Smooth muscle cell (in vitro differentiated cells): ENCODE measurements around the gene TADA2A. TPM values are rescaled to one million over a fixed set of nuclear protein-coding genes. Genes with fewer than 3 reads are reported as not detected.

ENCODE experiments used
- DNase-seq: peaks from one replicate; lab custom pipeline; 2025; ENCODE audit not compliant: unreplicated experiment; lab: John Stamatoyannopoulos, UW
- H2AFZ ChIP-seq: fragments of 200-600 bp; sonication (generic); 2 replicates; pipeline ENCODE4 v1.6.0; 2016; ENCODE audit warnings: antibody characterized with exemption, low read depth, mild to moderate bottlenecking
- H3F3A ChIP-seq: fragments of 200-600 bp; sonication (generic); 2 replicates; pipeline ENCODE4 v1.6.0; 2017; ENCODE audit warnings: antibody characterized with exemption, low read depth
- H3K27ac ChIP-seq: fragments of 200-600 bp; sonication (generic); 2 replicates; pipeline ENCODE4 v1.5.1; 2016; ENCODE audit warnings: low read depth, mild to moderate bottlenecking
- H3K27me3 ChIP-seq: fragments of 200-600 bp; sonication (generic); 2 replicates; pipeline ENCODE4 v1.6.1; 2016; ENCODE audit warnings: low read depth, mild to moderate bottlenecking
- H3K36me3 ChIP-seq: fragments of 200-600 bp; sonication (generic); 2 replicates; pipeline ENCODE4 v1.5.1; 2016; ENCODE audit warnings: low read depth
- H3K4me1 ChIP-seq: fragments of 200-600 bp; sonication (generic); 2 replicates; pipeline ENCODE4 v1.5.1; 2016; ENCODE audit warnings: low read depth
- H3K4me2 ChIP-seq: fragments of 200-600 bp; sonication (generic); 2 replicates; pipeline ENCODE4 v1.6.0; 2016; ENCODE audit warnings: mild to moderate bottlenecking
- H3K4me3 ChIP-seq: fragments of 200-600 bp; sonication (generic); 2 replicates; pipeline ENCODE4 v1.5.1; 2016; ENCODE audit warnings: mild to moderate bottlenecking
- H3K79me2 ChIP-seq: fragments of 200-600 bp; sonication (generic); 2 replicates; pipeline ENCODE4 v1.6.0; 2016; ENCODE audit warnings: low read depth, mild to moderate bottlenecking
- H3K9ac ChIP-seq: fragments of 200-600 bp; sonication (generic); 2 replicates; pipeline ENCODE4 v1.6.0; 2016; ENCODE audit warnings: low read depth
- H3K9me3 ChIP-seq: fragments of 200-600 bp; sonication (generic); replicated peaks from 2 replicates; pipeline ENCODE4 v1.5.1; 2016; ENCODE audit warnings: low read depth
- H4K20me1 ChIP-seq: fragments of 200-600 bp; sonication (generic); 2 replicates; pipeline ENCODE4 v1.6.0; 2016; ENCODE audit warnings: low read depth
- CTCF ChIP-seq: fragments of 200-600 bp; sonication (generic); IDR thresholded peaks from 2 replicates; pipeline ENCODE4 v1.5.1; 2017; ENCODE audit warnings: borderline replicate concordance, mild to moderate bottlenecking, antibody characterized with exemption; ENCODE audit not compliant: insufficient read depth, poor library complexity, severe bottlenecking
- WGBS: methylation state at CpG from one replicate; pipeline ENCODE4 v1.1.7; 2016; ENCODE audit warnings: low lambda C conversion rate; 5-methylcytosine and 5-hydroxymethylcytosine counted together
- polyA plus RNA-seq: library from polyadenylated mRNA; unstranded; fragments of >200 nt; fragmentation: Nextera tagmentation; extraction: Ambion mirVana; gene quantifications from 2 replicates; pipeline ENCODE4 v1.2.1, GENCODE V29; 2016
- total RNA-seq: library from RNA; depleted of rRNA; stranded (reverse); fragments of >200 nt; gene quantifications from 2 replicates; pipeline ENCODE4 v1.2.3, GENCODE V29; 2014

Gene TADA2A
- total and polyA plus RNA-seq, 2 experiments from 2014 or later: 9.7 to 11.8 TPM

DNA sequence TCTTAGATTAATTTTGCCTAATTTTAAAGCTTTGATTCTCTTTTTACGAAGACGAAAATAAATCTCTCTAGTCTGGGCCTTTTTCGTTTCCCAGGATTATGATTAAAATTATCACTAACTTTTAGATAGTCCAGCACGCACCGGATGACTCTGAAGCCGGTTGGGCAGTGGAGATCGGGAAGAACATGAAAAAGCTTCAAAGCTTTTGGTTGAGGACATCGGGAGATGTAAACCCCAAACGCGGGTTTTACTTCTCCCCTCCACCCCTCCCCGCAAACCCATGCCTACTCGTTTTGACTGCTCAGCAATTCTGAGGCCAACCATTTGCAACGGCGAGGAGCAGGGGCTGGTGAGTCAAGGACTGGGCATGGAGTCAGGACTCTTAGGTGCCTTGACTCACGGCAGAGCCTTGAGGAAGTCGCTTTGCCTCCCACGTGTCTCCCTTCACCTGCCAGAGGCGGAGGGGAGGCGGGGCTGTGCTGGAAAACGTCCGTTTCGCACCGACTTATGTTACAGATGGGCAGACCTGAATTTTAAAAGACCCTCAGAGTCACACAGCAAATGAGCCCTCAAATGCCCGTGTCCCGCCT, 82.0 kb downstream of the TADA2A start:
- DNase-seq: peak; percentile 38
- Histone ChIP-seq H3K4me1 (peaks cover 27% of the 10 kb centered on the region), H3K4me3 (peak overlapping the region; percentile 72), H3K36me3 (no peaks in the 10 kb centered on the region), H3K79me2 (peaks cover 23% of the 10 kb centered on the region), H2AFZ (peak overlapping the region; percentile 30), H3F3A (peaks cover 18% of the 10 kb centered on the region), H3K4me2 (peak overlapping the region; percentile 88), H3K9me3 (no peaks in the 10 kb centered on the region), H4K20me1 (peaks cover 11% of the 10 kb centered on the region), H3K27ac (peak overlapping the region; percentile 99), H3K27me3 (no peaks in the 10 kb centered on the region), H3K9ac (peak overlapping the region; percentile 96)
- WGBS: 3% methylated on average over 25 of the region's 25 CpGs
- no peak for TF ChIP-seq CTCF

DNA sequence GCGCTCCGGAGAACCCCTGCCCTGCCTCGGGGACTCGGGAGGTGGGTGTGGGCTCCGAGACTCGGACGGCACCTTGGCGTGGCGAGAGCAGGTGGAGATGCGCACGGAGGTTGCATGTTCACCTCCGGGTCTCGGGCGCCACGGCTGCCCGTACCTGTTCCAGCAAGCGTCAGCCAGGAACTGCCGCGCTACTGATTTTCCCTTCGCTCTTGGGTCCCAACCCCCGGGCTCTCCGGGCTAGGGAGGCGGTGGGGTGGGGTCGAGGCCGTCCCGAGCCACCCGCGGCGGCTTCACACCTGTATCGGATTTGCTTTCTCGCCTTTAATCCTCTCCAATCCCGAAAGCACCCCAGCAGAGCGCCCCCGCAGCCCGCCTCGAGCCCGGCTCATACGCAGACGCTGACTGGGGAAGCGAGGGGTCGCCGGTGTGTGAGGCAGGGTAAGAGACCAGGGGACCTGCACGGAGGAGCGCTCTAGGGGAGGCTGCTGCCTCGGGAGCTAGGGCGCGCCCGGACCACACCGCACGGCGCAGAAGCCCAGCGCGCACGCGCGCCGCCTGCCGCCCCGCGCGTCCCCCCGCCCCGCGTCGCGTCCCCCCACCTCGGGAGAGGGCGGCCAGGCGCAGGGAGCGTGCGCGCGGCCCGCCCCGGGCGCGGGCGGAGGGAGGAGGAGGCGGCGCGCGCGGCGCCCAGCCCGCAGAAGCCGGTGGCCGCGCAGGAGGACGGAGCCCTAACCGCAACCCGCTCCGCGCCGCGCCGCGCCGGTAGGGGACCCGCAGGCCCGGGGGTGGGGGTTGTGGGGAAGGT, 82.7 kb downstream of the TADA2A start, which contains the start of gene DUSP14:
Gene DUSP14 (plus strand): TSS at position 695 of the 805 bp plus-strand sequence. CDS start 22,382 bp downstream, outside the sequence.
- DNase-seq: peak; percentile 52

GRCh38 chr17:37490022-37490587, 83.4 kb downstream of the TADA2A start:
- under 1% methylated on average over 26 of the region's 56 CpGs for WGBS
- no peak overlapping the region for H2AFZ ChIP-seq

More for the DNA sequence above, 82.7 kb downstream of the TADA2A start, which contains the start of gene DUSP14:
- Histone ChIP-seq H3K9ac (peak within 1 kb of the TSS; percentile 96), H4K20me1 (peaks cover 16% of the 10 kb centered on the region), H2AFZ (peak within 1 kb of the TSS; percentile 30), H3K4me2 (peak within 1 kb of the TSS; percentile 92), H3K27ac (peak within 1 kb of the TSS; percentile 99), H3K4me1 (peaks cover 25% of the 10 kb centered on the region), H3F3A (peaks cover 16% of the 10 kb centered on the region), H3K79me2 (peaks cover 29% of the 10 kb centered on the region), H3K36me3 (no peaks in the 10 kb centered on the region), H3K27me3 (no peaks in the 10 kb centered on the region), H3K4me3 (peak within 1 kb of the TSS; percentile 72), H3K9me3 (no peaks in the 10 kb centered on the region)
- WGBS: 4% methylated on average over 50 of the region's 100 CpGs
- TF ChIP-seq CTCF: no peak

More at GRCh38 chr17:37490022-37490587, 83.4 kb downstream of the TADA2A start:
- Histone ChIP-seq H3K27me3 (no peaks in the 10 kb centered on the region), H3K9me3 (no peaks in the 10 kb centered on the region), H3K36me3 (no peaks in the 10 kb centered on the region), H3K27ac (peak overlapping the region; percentile 99), H3K4me1 (peaks cover 25% of the 10 kb centered on the region), H3K4me2 (peak overlapping the region; percentile 92), H3F3A (peaks cover 16% of the 10 kb centered on the region), H3K79me2 (peaks cover 36% of the 10 kb centered on the region), H3K9ac (peak overlapping the region; percentile 90), H4K20me1 (peaks cover 23% of the 10 kb centered on the region), H3K4me3 (peak overlapping the region; percentile 72)
- peak; percentile 52 for DNase-seq
- peak; percentile 57 for TF ChIP-seq CTCF
